ENCODE measurements around the gene TNFRSF14. TPM values are rescaled to one million over a fixed set of nuclear protein-coding genes. Genes with fewer than 3 reads are reported as not detected.
"Not testable (repeated sequence)": the region's sequence is repeated elsewhere in the genome, so short reads cannot be mapped to it uniquely, and the experiment has no call there.

Gene TNFRSF14
- total RNA-seq, 1 donor from 2014 or later, result 86.1 TPM

DNA sequence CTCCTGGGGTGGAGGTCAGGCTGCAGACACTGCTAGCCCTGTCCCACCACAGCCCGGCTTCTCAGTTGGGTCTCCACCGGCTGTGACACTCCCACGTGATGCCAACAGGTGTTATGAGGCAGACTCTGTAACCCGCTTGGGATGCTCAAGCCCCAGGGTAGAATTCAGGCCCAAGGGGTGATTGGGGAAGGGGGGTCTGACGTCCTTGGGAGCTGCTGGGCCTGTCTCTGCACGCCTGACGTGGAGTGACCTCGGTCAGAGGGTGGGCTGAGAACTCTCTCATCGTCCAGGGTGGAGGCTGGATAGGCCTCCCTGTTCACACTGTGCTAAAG lies 18.4 kb upstream of the TNFRSF14 start:
- no peak for DNase-seq (ENCODE audit: extremely low read depth, low read depth, low spot score)

DNA sequence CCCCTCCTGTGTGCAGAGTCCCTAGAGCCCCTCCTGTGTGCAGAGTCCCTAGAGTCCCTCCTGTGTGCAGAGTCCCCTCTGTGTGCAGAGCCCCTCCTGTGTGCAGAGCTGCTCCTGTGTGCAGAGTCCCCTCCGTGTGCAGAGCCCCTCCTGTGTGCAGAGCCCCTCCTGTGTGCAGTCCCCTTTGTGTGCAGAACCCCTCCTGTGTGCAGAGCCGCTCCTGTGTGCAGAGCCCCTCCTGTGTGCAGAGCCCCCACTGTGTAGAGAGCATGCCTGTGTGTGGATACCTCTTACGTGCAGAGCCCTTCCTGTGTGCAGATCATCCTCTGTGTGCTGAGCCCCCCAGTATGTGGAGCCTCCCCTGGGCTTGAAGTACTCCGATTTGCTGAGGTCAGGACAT lies 17.8 kb upstream of the TNFRSF14 start:
- DNase-seq (ENCODE audit: extremely low read depth, low read depth, low spot score), result no peak

DNA sequence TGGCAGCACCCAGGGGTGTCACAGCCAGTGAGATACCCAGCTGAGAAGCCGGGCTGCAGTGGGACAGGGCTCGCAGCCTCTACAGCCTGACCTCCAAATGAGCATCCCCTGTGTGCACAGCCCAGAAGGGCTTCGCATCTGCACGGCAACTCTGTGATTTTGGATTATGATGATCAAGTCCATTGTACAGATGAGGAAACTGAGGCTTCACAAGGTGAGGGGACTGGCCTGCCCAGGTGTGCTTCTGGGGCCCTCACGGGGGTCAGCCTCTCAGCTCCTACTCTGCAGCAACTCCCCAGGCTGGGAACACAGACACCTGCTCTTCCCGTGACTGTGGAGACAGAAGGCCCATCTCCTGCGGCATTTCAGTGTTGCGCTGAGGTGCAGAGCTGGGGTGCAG lies 17.3 kb upstream of the TNFRSF14 start:
- no peak for DNase-seq (ENCODE audit: extremely low read depth, low read depth, low spot score)

DNA sequence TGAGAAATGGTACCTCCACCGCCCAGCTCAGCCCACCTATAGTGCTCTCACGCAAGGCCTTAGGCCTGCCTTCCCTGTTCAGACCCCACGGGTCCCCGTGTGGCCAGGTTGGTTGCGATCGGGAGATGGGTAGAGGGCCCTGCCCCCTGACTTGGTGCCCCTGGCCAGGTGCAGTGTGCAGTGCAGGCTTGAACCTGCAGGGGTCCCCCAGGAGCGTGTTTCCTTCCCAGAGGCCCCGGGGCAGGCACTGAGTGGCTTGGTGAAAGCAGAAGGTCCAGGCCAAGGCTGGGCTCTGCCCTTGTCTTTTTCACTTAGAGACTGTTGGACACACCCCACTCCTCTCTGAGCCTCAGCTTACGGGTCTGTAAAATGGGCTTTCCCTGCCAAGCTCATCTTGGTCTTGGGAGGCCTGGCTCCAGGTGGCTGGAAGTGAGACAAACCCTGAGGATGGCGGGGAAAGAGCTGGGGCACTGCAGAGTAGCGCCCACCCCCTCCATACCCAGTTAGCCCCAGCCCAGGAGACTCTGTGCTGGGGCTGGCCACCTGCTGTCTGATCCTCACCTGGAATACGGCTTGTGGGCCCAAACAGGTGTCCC lies 16.8 kb upstream of the TNFRSF14 start:
- no peak for DNase-seq (ENCODE audit: extremely low read depth, low read depth, low spot score)

DNA sequence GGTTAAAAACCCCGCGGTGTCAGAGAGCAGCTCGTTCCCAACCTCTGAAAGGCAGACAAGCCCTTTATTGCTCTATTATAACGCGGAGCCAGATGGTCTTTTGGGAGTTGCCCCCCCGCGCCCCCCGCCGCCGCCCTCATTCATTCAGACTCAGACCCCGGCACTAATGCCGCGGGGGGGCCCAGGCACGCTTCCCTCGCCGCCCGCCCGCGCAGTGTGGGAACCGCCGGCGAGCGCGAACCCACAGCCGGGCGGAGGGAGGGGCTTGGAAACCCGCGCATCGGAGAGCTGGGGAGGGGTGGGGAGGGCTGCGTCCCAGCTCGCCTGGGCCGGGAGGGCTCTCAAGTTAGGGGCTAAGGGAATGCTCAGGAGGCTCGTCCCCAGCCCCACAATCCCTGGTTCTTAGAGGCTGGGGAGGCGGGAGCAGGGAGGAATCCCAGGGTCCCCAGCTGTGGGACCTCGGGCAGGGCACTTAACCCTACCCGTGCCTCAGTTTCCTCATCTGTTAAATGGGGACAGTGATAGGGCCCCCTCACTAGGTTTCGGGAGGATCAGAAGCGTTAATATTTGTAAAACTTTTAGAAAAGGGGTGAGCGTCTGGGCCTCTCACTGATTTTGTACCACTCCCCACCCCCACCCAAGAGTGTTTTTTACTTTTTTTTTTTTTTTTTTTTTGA lies 15.2 kb upstream of the TNFRSF14 start:
- no peak for DNase-seq (ENCODE audit: extremely low read depth, low read depth, low spot score)

DNA sequence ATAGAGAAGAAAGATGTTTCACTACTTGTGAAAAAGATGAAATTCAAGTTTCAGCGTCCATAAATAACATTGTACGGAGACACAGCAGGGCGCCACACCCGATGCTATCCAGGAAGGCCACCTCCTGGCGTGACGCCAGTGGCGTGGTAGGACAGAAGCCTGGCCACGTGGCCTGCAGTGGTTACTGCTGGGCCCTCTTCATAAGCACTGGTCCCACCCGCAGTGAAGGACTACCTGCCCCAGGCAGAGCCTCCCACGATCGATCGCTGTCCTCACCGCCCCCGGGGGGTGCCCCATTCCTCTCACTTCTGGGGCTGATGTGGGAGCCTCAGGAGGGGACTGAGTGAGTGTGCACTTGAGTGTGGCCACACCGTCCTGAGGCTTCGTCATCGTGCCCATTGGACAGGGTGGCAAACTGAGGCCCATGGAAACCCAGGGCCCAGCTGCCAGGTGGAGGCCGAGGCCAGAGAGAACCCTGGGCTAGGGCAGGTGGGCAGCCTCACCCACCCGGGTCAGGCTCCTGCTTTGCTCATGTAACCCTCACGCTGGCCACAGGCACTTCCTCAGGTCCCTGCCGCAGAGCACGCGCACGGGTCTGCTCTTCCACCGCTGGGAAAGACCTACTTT lies 14.4 kb upstream of the TNFRSF14 start:
- no peak for DNase-seq (ENCODE audit: extremely low read depth, low read depth, low spot score)

DNA sequence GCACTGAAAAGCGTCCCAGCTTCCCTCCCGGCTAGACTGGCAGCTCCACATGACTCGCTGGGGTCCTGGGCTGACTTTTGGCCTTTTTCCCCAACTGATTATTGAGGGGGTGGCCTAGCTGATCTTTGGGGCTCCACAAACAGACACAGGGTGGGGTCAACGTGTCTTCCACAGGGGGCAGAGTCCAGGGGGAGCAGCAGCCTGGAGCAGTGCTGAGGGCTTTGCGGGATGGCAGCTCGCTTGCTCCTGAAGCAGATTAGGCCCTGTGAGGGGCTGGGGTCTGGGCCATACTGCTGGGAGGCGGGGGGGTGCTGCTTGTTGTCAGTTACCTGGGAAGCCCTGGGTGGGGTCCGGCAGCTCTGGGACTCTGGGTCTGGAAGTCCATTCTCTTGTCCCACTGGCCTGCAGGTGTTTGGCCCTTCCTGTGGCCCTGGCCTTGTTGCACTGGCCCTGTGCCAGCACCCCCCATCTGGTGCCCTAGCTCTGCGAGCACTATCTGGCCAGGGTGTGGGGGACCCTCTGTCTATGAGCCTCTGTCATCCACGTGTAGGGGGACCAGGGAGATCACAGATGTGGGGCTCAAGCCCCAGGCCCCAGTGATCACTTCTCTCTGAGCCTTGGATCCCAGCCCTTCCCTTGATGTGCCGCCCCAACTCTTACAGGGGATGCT lies 13.8 kb upstream of the TNFRSF14 start:
- DNase-seq (ENCODE audit: extremely low read depth, low read depth, low spot score), result no peak

DNA sequence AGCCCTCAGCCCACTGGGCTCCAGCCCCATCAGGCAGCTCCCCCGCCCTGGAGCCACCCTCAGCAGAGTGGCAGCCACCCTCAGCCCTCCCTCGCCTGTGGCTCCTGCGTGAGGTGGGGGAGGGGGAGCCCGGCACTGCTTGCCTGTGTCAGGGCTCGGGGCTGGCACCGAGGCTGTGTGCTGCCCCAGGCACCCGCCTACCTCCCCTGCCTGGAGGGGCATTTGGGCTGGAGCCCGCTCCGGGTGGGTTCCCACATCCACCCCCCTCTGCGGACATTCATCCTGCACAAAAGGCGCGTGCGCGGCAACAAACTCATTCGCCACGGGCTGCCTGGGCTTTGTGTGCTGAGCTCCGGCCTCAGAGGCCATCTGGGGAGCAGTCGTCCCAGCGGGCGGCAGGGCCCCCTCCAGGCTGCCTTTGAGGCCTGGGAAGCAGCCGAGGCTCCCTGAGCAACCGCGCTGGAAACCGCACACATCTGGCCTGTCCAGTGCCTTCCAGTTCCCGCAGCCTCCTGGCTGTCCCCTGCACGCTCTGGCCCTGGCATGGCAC lies 12.6 kb upstream of the TNFRSF14 start:
- no peak for DNase-seq (ENCODE audit: extremely low read depth, low read depth, low spot score)

DNA sequence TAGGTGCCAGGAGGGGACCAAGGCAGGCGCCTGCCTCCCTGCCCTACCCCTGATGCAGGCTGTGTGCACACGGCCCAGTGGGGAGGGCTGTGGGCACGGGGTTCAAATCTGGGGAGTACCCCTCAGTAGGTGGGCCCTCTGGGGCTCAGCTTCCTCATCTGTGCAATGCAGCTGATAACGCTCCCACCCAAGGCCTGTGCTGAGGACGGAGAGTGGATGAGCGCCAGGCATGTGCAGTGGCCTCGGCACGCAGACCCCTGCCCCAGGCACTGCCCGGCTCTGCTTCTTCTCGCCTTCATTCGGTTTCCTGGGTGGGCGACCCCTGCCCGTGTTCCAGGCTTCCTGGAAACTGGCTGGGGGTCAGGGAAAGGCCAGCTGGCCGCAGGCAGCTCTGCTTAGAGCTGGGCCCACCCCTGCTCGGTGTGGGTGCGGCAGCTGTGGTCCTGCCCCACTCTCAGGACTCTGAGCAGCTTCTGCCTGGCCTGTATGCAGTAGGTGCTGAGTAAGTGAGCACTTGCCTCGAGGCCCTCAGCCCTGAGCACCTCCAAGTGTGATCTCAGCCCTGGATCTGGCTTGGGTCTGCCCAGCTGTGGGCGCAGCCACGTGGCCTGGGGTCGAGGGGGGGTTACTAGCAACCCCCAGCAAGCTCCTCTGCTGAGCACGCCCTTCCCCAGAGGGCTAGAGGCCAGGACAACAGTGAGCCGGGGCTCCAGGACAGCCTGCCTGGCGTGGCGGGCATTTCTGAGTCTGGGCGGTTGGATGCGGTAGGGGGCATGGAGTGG lies 11.9 kb upstream of the TNFRSF14 start:
- no peak for DNase-seq (ENCODE audit: extremely low read depth, low read depth, low spot score)

DNA sequence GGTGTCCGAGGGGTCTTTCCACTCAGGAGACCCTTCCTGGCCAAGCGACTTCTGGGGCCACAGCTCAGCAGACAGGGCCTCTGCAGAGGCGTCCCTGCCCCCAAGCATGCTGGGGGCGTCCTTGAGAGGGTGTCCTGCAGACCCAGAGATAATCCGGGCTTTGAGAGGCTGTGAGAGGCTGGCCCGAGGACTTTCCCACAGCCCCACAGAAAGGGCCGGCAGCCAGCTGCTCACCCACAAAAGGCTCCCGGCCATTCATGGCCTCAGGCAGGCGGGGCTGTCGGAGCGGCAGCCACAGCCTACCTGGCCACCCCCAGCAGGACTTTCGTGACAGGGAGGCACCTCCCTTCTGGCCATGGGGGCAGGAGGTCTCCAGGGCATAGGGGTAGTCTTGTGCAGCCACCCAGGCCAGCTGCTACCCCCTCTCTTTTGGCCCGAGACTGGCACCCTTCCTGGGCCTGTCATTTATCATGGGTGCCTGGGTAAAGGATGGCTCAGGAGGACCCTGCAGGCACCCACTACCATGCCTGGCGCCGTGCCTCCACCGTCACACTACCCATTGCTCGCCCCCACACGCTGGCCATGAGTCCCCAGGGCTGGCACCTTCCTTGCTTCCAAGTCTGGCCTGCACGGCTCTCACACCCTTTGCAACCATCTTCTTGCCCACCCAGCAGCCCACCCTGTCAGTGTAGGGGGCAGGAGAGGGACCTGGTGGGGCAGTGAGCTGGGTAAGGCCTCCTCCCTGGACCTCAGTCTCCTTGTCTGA lies 11.1 kb upstream of the TNFRSF14 start:
- DNase-seq (ENCODE audit: extremely low read depth, low read depth, low spot score), result no peak

DNA sequence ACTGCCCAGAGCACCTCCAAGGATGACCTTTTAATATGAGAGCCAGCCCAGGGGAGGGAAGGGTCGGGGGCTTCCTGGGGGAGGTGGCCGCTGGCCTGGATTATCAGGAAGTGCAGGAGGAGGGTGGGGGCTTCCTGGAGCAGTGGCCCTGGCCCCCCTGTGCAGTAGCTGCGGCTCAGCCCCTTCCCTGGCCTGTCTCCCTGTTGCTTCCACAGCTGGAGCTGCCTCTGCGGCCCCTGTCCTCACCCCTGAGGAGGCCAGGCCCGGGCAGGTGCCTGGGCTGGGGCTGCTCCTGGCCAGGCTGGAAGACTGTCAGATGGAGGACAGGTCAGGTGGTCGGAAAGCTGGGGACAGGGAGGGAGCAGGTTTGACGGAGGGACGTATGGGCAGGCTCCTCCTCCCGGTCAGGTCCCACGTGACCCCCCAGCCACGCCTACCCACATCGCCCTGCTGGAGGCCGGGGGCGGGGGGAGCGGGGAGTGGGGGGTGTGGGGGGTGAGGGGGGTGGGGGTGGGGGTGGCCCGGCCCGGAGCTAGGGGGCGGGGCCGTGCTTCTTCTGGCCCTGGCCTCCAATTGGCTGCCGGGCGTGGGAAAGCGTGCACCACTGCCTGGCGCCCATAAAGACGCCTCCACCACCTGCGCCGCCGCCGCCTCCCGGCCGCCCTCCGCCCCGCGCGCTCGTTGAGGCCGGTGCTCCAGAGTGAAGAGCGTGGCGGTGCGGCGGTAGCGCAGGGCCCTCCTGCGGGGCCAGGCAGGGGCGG lies 10.2 kb upstream of the TNFRSF14 start:
- no peak for DNase-seq (ENCODE audit: extremely low read depth, low read depth, low spot score)

DNA sequence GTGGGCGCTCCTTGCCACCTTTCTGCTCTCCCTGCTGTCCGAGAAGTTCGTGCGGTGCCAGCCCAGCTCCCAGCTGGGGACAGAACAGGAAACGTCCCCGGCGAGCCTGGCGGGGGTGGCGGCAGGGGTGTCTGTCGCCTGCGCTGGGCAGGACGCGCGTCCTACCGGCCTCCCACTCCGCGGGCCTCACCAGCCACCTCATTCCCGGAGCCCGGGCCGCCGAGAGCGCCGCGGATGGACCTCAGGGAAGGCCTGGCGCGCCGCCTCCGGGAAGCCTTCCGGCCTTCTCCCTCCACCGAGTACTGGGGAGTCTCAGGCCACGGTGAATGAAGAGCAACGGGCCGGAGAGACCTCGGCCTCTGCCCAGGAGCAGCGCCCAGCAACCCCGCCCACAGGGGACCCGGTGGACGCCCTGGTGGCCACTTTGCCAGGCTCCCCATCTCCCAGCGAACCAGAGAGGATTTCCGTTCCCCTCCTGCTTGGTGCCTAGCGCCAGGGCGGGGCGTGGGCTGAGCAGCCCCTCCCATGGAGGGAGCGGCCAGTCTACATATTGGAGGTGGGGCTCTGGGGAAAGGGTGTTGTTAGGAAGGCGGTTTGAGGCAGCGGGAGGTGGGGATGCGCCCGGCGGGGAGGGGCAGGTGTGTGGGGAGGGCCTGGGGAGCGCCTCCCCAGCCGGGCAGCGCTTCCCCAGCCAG lies 9.5 kb upstream of the TNFRSF14 start:
- DNase-seq (ENCODE audit: extremely low read depth, low read depth, low spot score), result no peak

DNA sequence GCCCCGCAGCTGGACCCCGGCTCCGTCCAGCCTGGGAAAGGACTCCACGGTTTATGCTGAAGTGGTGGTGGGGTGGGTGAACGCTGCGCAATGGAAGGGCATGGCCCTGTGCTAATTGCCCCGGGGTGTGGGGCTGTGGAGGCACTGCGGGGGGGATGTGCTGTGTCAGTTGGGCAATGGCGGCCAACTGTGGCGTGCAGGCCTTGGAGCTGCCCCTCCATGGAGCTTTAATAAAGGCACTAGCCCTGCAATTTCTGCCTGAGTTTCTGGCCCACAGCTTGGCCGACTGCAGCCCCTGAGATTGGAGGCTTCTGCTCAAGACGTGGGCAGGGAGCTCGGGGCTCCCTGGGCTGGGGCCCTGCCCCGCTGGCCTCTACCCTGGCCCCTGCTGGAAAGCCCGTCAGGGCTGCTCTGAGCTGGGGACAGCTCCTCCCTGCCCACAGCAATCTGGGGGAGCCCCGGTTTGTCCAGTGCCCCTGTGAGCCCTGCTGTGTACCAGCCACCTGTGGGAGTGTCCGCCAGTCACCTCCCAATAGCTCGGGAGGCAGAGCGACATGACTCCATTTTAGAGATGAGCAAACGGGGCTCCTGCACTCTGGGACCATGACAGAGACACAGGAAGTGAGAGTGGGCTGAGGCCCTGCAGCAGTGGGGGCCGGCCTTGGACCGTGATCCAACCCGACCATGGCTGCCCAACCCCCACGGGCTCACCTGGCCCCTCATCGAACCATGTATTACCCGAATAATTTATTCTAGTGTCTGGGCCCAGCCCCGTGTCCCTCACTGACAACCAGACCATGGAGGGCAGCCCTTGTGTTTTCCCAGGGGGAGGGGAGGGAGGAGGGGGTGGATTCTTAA lies 8.7 kb upstream of the TNFRSF14 start:
- no peak for DNase-seq (ENCODE audit: extremely low read depth, low read depth, low spot score)

DNA sequence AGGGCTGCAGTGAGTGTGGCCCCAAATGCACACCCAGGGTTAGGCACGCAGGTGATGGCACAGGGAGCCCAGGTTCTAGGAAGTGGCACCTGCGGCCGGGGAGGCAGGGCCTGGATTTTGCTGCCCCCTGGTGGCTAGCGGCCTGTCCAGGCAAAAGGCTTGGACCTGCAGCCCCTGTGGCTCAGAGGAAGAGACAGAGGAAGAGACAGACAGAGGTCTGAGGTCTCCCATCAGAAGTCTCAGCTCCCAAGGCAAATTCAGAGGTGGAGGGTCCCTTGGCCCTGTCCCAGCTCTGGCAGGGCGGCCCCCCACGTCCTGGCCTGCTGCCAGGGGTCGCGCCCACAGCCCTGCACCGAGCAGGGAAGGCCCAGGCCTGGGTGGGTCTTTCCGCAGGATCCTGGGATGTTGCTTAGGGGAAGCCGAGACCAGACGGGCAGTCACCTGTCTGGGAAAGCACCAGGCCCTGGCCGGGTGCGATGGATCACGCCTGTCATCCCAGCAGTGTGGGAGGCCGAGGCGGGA lies 8.0 kb upstream of the TNFRSF14 start:
- DNase-seq (ENCODE audit: extremely low read depth, low read depth, low spot score), result no peak

DNA sequence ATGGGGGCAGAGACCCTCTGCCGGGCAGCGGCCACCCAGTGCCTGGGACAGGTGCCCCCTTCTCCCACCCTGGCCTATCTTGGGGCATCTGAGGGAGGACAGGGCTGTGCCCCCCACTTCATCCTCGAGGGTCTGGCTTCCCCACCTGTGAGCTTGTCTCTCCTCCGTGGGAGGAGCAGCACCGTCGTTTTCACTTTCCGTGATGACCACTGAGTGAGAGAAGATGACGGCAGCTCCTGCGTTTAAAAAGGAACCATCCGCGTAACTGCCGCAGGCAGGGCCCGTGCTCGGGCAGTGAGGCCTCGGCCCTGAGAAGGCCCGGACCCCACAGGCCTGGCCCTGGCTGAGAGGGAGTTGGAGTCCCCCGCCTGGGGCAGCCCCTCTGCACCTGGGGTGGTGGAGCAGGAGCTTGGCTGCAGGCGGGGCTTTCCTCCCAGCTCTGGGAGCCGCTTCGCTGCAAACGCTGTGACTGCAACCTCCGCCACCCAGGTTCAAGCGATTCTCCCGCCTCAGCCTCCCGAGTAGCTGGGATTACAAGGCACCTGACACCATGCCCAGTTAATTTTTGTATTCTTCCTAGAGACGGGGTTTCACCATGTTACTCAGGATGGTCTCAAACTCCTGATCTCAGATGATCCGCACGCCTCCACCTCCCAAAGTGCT lies 6.7 kb upstream of the TNFRSF14 start:
- DNase-seq (ENCODE audit: extremely low read depth, low read depth, low spot score), result not testable (repeated sequence)

DNA sequence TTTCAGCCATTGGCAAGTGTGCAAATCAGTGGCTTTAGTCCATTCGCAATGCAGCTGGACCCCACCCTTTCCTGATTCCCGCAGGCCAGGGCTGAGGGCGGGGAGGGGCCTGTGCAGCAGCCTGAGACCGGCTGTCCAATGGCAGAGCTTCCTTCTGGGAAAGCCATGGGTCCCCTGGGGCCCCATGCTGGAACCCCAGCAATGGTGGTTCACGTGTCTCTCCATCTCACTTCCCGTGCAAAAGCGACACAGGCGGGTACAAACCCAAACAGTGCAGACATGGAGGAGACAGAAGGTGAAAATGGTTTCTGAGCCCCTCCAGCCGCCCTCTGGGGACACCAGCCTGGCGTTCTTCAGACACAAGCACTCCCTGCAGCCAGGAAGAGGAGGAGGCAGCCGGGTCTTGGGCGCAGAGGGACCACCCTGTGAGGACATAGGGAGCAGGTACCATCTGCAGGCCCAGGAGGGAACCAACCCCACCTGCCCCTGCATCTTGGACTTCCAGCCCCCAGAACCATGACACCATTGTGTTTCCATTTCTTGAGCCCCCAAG lies 5.8 kb upstream of the TNFRSF14 start:
- not testable (repeated sequence) for DNase-seq (ENCODE audit: extremely low read depth, low read depth, low spot score)

DNA sequence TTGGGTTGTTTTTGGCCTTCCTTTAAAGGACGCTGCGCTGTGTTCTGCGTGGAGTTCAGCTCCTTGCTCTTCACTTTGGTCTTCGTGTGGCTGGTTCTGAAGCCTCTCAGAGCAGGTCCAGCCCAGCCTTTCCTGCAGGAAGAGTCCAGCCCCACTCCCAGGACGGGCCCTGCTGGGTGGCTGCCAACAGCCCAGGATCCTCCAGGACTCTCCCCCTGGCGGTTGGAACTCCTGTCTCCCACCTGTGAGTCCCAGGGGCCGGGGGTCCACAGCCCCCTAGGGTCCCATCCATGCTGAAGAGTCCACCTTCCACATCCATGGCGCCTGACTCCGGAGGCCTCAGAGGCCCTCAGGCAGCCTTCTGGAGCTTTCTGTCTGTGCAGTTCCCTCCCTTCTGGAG lies 4.6 kb upstream of the TNFRSF14 start:
- not testable (repeated sequence) for DNase-seq (ENCODE audit: extremely low read depth, low read depth, low spot score)

All from glomerular endothelial cell (primary cell).